K562 (cell line): ENCODE measurements around the gene SYTL2. TPM values are rescaled to one million over a fixed set of nuclear protein-coding genes. Genes with fewer than 3 reads are reported as not detected.

Source experiments
- ATAC-seq: fragments of 200-7000 bp; cut with Tn5 transposase; 3 replicates; pipeline ENCODE4 v1.9.1; 2020; ENCODE audit warnings: moderate library complexity
- BruUV-seq: library from RNA; stranded (reverse); fragments of 400-500 nt; replicated peaks from 2 replicates; lab custom pipeline; 2021; lab: Mats Ljungman, UMichigan
- CTCF ChIA-PET: fragments of 300-600 bp; formaldehyde crosslinking; extraction: SDS; loops from one replicate; lab custom pipeline; 2021; ENCODE audit warnings: low intra/inter-chr PET ratio; lab: Yijun Ruan, JAX
- POLR2A ChIA-PET: fragments of 300-600, 350-650 bp; sonication (Branson Sonifier 250); formaldehyde crosslinking; extraction: SDS; loops from one replicate; lab custom pipeline; 2021; ENCODE audit warnings: antibody characterized with exemption, inconsistent platforms; lab: Yijun Ruan, JAX
- DNase-seq, 4 experiments: peaks; one replicate each; pipeline versions ENCODE4 v3.0.0 to v3.0.0-alpha.2; 2011 to 2018; ENCODE audit warnings: low spot score in 3 of 4, mixed read lengths in 3 of 4; ENCODE audit errors: extremely low read depth in 1 of 4
- FAIRE-seq: peaks from 2 replicates; lab custom pipeline; 2011; peaks lifted over from hg19 to GRCh38; lab: Jason Lieb, UNC
- H2AFZ ChIP-seq: 2 replicates; pipeline ENCODE4 v1.6.0; 2011; ENCODE audit warnings: low read depth, low read length, control low read depth, inconsistent platforms
- H3K27ac ChIP-seq: fragments of 200-600 bp; 3 replicates; pipeline ENCODE4 v1.8.0; 2011; ENCODE audit warnings: low read depth, mild to moderate bottlenecking, control low read depth, inconsistent platforms, low read length, moderate library complexity, mixed read lengths; ENCODE audit errors: extremely low read depth
- H3K27me3 ChIP-seq, 2 experiments: fragments of 300-600 bp in 1 of 2; 2 replicates in 1 of 2; 3 replicates in 1 of 2; pipeline versions ENCODE4 v1.6.0 to v1.8.0; 2011; ENCODE audit warnings: inconsistent platforms in 2 of 2, low read length in 2 of 2, mild to moderate bottlenecking in 1 of 2, mixed read lengths in 1 of 2, moderate library complexity in 1 of 2; ENCODE audit not compliant: control insufficient read depth in 2 of 2, insufficient read depth in 2 of 2
- H3K36me3 ChIP-seq: fragments of 300-600 bp; 3 replicates; pipeline ENCODE4 v1.8.0; 2011; ENCODE audit warnings: mild to moderate bottlenecking, low read length, inconsistent platforms; ENCODE audit not compliant: control insufficient read depth, insufficient read depth
- H3K4me1 ChIP-seq, 2 experiments: fragments of 200-600 bp in 1 of 2; replicated peaks in 1 of 2; 2 replicates in 1 of 2; 3 replicates in 1 of 2; pipeline versions ENCODE4 v1.5.1 to v1.8.0; 2011; ENCODE audit warnings: inconsistent platforms in 2 of 2, low read length in 2 of 2, mild to moderate bottlenecking in 1 of 2, mixed read lengths in 1 of 2, moderate library complexity in 1 of 2; ENCODE audit not compliant: control insufficient read depth in 2 of 2, insufficient read depth in 2 of 2
- H3K4me2 ChIP-seq: 2 replicates; pipeline ENCODE4 v1.6.1; 2011; ENCODE audit warnings: low read length, control low read depth, inconsistent platforms, mixed read lengths; ENCODE audit not compliant: insufficient read depth
- H3K4me3 ChIP-seq: fragments of 200-600 bp; sonication (generic), shearing (Covaris generic); 2 replicates; pipeline ENCODE4 v1.5.1; 2016; ENCODE audit warnings: control low read depth, inconsistent platforms
- H3K79me2 ChIP-seq: fragments of 200-600 bp; 3 replicates; pipeline ENCODE4 v1.8.0; 2011; ENCODE audit warnings: low read length, inconsistent platforms; ENCODE audit not compliant: control insufficient read depth, insufficient read depth
- H3K9ac ChIP-seq, 2 experiments: 2 replicates each; pipeline versions ENCODE4 v1.6.0 to v1.6.1; 2011; ENCODE audit warnings: low read depth in 2 of 2, low read length in 2 of 2, control low read depth in 1 of 2, inconsistent platforms in 1 of 2, mild to moderate bottlenecking in 1 of 2, mixed read lengths in 1 of 2; ENCODE audit not compliant: insufficient read depth in 1 of 2
- H3K9me1 ChIP-seq: one replicate; pipeline ENCODE4 v1.6.0; 2011; ENCODE audit warnings: inconsistent platforms, mild to moderate bottlenecking, low read length, moderate library complexity; ENCODE audit not compliant: control insufficient read depth, insufficient read depth
- H3K9me3 ChIP-seq: replicated peaks from 2 replicates; pipeline ENCODE4 v1.5.1; 2011; ENCODE audit warnings: low read depth, low read length, inconsistent platforms; ENCODE audit not compliant: control insufficient read depth, insufficient read depth
- H4K20me1 ChIP-seq: replicated peaks from 2 replicates; pipeline ENCODE4 v1.6.1; 2011; ENCODE audit warnings: low read length, inconsistent platforms, mixed read lengths; ENCODE audit not compliant: control insufficient read depth, insufficient read depth
- E2F3 ChIP-seq: fragments of 250-450 bp; sonication (Bioruptor Pico); IDR thresholded peaks from 2 replicates; pipeline ENCODE4 v1.4.0; 2020; ENCODE audit warnings: mild to moderate bottlenecking
- ESRRA ChIP-seq: fragments of 450-650 bp; IDR thresholded peaks from 2 replicates; pipeline ENCODE4 v1.6.1; 2014; ENCODE audit warnings: low read depth, mild to moderate bottlenecking, moderate library complexity, borderline replicate concordance
- MCM2 ChIP-seq: fragments of 450-650 bp; IDR thresholded peaks from 2 replicates; pipeline ENCODE4 v1.6.1; 2017; ENCODE audit warnings: low read depth, mild to moderate bottlenecking
- MTF1 ChIP-seq: fragments of 250-450 bp; sonication (Bioruptor Pico); IDR thresholded peaks from 2 replicates; pipeline ENCODE4 v1.9.0; 2021; ENCODE audit warnings: moderate library complexity, mild to moderate bottlenecking, inconsistent platforms, borderline replicate concordance
- POLR2B ChIP-seq: fragments of 450-650 bp; IDR thresholded peaks from 2 replicates; pipeline ENCODE4 v1.6.1; 2018; ENCODE audit warnings: low read depth; ENCODE audit not compliant: partially characterized antibody
- TFAP4 ChIP-seq: sonication (generic); formaldehyde crosslinking; IDR thresholded peaks from 2 replicates; pipeline ENCODE4 v1.8.0; 2022; ENCODE audit warnings: missing genetic modification reagents, mild to moderate bottlenecking, moderate library complexity, borderline replicate concordance
- XRCC4 ChIP-seq: IDR thresholded peaks from one replicate; pipeline ENCODE4 v1.6.1; 2011; ENCODE audit not compliant: insufficient read depth, insufficient read length; ENCODE audit errors: extremely low read depth
- ZBTB40 ChIP-seq, 2 experiments: fragments of 450-650 bp in 1 of 2; sonication (generic) in 1 of 2; formaldehyde crosslinking in 1 of 2; IDR thresholded peaks; 2 replicates each; pipeline versions ENCODE4 v1.7.1 to v1.9.0; 2016 to 2022; ENCODE audit warnings: inconsistent platforms in 1 of 2, mild to moderate bottlenecking in 1 of 2, missing genetic modification reagents in 1 of 2
- ZNF165 ChIP-seq: fragments of 250-450 bp; sonication (Bioruptor Pico); IDR thresholded peaks from 2 replicates; pipeline ENCODE4 v1.4.0; 2020; ENCODE audit warnings: borderline replicate concordance
- ZNF707 ChIP-seq: fragments of 250-450 bp; sonication (Bioruptor Pico); conservative IDR thresholded peaks from 2 replicates; pipeline ENCODE4 v1.8.0; 2022; ENCODE audit warnings: inconsistent platforms, mild to moderate bottlenecking, moderate library complexity
- WGBS: fragments of 100-300 bp; shearing (Covaris generic); methylation state at CpG from one replicate; pipeline ENCODE4 v1.1.6; 2016; ENCODE audit warnings: low coverage, mixed read lengths; ENCODE audit not compliant: insufficient coverage; ENCODE audit errors: missing lambda C conversion rate; 5-methylcytosine and 5-hydroxymethylcytosine counted together
- in situ Hi-C: fragments of 300-500 bp; cut with MboI; formaldehyde crosslinking; loops from 4 replicates; pipeline ENCODE4 v1.15.0; 2018; ENCODE audit warnings: inconsistent platforms, mixed read lengths
- intact Hi-C: fragments of 100-400 bp; cut with micrococcal nuclease; formaldehyde crosslinking; loops from 2 replicates; pipeline ENCODE4 v1.14.2; 2022
- polyA plus RNA-seq, 8 experiments: library from polyadenylated mRNA; depleted of rRNA in 4 of 8; stranded (reverse) in 5 of 8; unstranded in 3 of 8; fragments of >200 nt; fragmentation: Nextera tagmentation in 2 of 8; fragmentation: Illumina TruSeq in 1 of 8; extraction: Ambion mirVana in 2 of 8; extraction: Trizol in 1 of 8; gene quantifications; 2 replicates each; pipeline versions ENCODE4 v1.2.1 to v1.2.3, GENCODE V29; 2011 to 2014; ENCODE audit warnings: inconsistent platforms in 1 of 8, missing spikeins in 1 of 8
- total RNA-seq, 7 experiments: library from RNA; depleted of rRNA in 6 of 7; stranded (reverse); fragments of >200 nt in 6 of 7; fragmentation: Illumina TruSeq in 2 of 7; extraction: Trizol in 2 of 7; gene quantifications; 2 replicates each; pipeline versions ENCODE4 v1.2.1 to v1.2.3, GENCODE V29; 2011 to 2021; ENCODE audit warnings: low replicate concordance in 1 of 7

Gene SYTL2
- total and polyA plus RNA-seq, 9 of the 15 experiments (the other 6 are each of a cell fraction or from before 2014, with no cell fraction given), result 0.05 to 0.57 (median 0.35) TPM

GRCh38 chr11:85647604-85648299 lies 163.2 kb downstream of the SYTL2 start, which contains the start of gene TMEM126A:
TMEM126A (plus strand) TSS chr11:85647967; CDS start chr11:85650256, 2,289 bp downstream.
- ChIA-PET CTCF (no interaction called here), POLR2A (interaction anchor here (0.6 to 7.8 kb wide), 10 partner anchors 9 to 1261 kb away, joined by 3 to 145 read pairs (median 4); partner anchors contain the start of genes CCDC89, CREBZF, DLG2 and TMEM126B)
- H2AFZ ChIP-seq, result peak within 1 kb of the TSS; percentile 95
- no peaks in the 10 kb centered on the region for H4K20me1 ChIP-seq
- intact Hi-C loops, result loop anchor here (2.0 kb wide), 1 partner anchor 15 kb away; no protein-coding TSS in a partner anchor
- H3K79me2 ChIP-seq, result peaks cover 33% of the 10 kb centered on the region
- H3K4me3 ChIP-seq, result peak within 1 kb of the TSS; percentile 54
- H3K9ac ChIP-seq, result peak within 1 kb of the TSS; percentile 88 to 91
- peaks cover 6 to 10% of the 10 kb centered on the region in 2 experiments; a peak in 3 of 5 replicates for H3K4me1 ChIP-seq
- no peaks in the 10 kb centered on the region for H3K27me3 ChIP-seq
- in situ Hi-C loops, result no loop called here
- H3K9me1 ChIP-seq, result no peaks in the 10 kb centered on the region
- H3K9me3 ChIP-seq, result no peaks in the 10 kb centered on the region
- peak; percentile 94 for ATAC-seq
- peak; percentile 95 for FAIRE-seq
- H3K27ac ChIP-seq, result peak within 1 kb of the TSS; percentile 88
- H3K4me2 ChIP-seq, result peak within 1 kb of the TSS; percentile 92
- DNase-seq, result peak; percentile 71 to 97 (median 82)
- peaks cover 11% of the 10 kb centered on the region for H3K36me3 ChIP-seq
- BruUV-seq, result no TSS peak
- 1% methylated on average over 33 of the region's 33 CpGs for WGBS
- TF ChIP-seq E2F3 (CRISPR knock-in tag) (peak; percentile 71; the same call in 1 of the 2 replicates), ZBTB40 (IDR thresholded peaks at IDR 0.05) (peak; percentile 66), ZBTB40 (CRISPR knock-in tag; IDR thresholded peaks at IDR 0.05) (no peak), POLR2B (peak; percentile 92), MTF1 (CRISPR knock-in tag) (no peak), TFAP4 (CRISPR knock-in tag) (peak; percentile 80; the same call in 1 of the 2 replicates), ZNF165 (CRISPR knock-in tag) (no peak), ESRRA (peak; percentile 85), MCM2 (no peak), XRCC4 (no peak), ZNF707 (CRISPR knock-in tag) (no peak)
